ENCODE measurements around the gene OVCA2. TPM values are rescaled to one million over a fixed set of nuclear protein-coding genes. Genes with fewer than 3 reads are reported as not detected.

OVCA2 gene
- total RNA-seq, 1 experiment from 2014 or later: 24.6 TPM

GRCh38 chr17:1992541-1992940, 49.3 kb upstream of the OVCA2 start:
- TF ChIP-seq CTCF (conservative IDR thresholded peaks at IDR 0.05): no peak
- no peak overlapping the region for H3K4me3 Mint-ChIP-seq
- H3K27me3 Mint-ChIP-seq (ENCODE audit: low read depth): peaks cover 66% of the 10 kb centered on the region
- no peak overlapping the region for H4K91ac ChIP-seq (ENCODE audit: insufficient read length, low read depth, low read length)
- H4K20me1 ChIP-seq (ENCODE audit: control insufficient read depth, insufficient read depth, insufficient read length): no peaks in the 10 kb centered on the region
- no peaks in the 10 kb centered on the region for H3K79me1 ChIP-seq (ENCODE audit: insufficient read depth, low read depth, low read length, poor library complexity, severe bottlenecking)
- H2BK12ac ChIP-seq (ENCODE audit: insufficient read length, low read depth, low read length): no peak overlapping the region
- no peak overlapping the region for H4K5ac ChIP-seq (ENCODE audit: insufficient read length, low read depth, low read length)
- H3K27me3 ChIP-seq (ENCODE audit: insufficient read depth, low read length): 0 out of 2 replicates have a peak, but pooled peaks cover 2% of the 10 kb centered on the region
- H2BK20ac ChIP-seq (ENCODE audit: low read depth, low read length, poor library complexity, severe bottlenecking): no peak overlapping the region
- WGBS (ENCODE audit: extremely low coverage, insufficient read length, low lambda C conversion rate): no CpG with 5 or more reads among the region's 10 CpGs
- peaks cover 16 to 25% of the 10 kb centered on the region in 2 experiments for H3K4me1 Mint-ChIP-seq
- H3K79me2 ChIP-seq (ENCODE audit: insufficient read depth, low read length): no peaks in the 10 kb centered on the region
- H3T11ph ChIP-seq (ENCODE audit: low read length): no peak overlapping the region
- H3K4me2 ChIP-seq (ENCODE audit: insufficient read depth, insufficient read length, low read length): no peak overlapping the region
- H3K27ac ChIP-seq (ENCODE audit: insufficient read length, low read depth, low read length): no peak overlapping the region
- H4K8ac ChIP-seq (replicated peaks; ENCODE audit: insufficient read length, low read depth, low read length): no peak overlapping the region
- no peak overlapping the region for H2BK5ac ChIP-seq (ENCODE audit: insufficient read length, low read length)
- no peaks in the 10 kb centered on the region for H3K9me3 ChIP-seq (ENCODE audit: control insufficient read depth, low read depth, low read length)
- no peak overlapping the region for H2AK5ac ChIP-seq (ENCODE audit: insufficient read length, low read length)
- DNase-seq: no peak
- H3K9ac ChIP-seq (ENCODE audit: extremely low read depth, insufficient read length, low read length): no peak overlapping the region
- no peak overlapping the region for H2AFZ ChIP-seq (ENCODE audit: low read length)
- no peak overlapping the region for H3K56ac ChIP-seq (ENCODE audit: insufficient read length, low read depth, low read length)
- no peak overlapping the region for H3K4ac ChIP-seq (ENCODE audit: low read depth, low read length)
- H3K23ac ChIP-seq (ENCODE audit: insufficient read length, low read depth, low read length): no peak overlapping the region
- H2BK15ac ChIP-seq (ENCODE audit: low read depth, low read length): no peak overlapping the region
- H3K36me3 Mint-ChIP-seq (ENCODE audit: insufficient read depth in 1 of 3, low read depth in 3 of 3): no peaks in the 10 kb centered on the region
- no peaks in the 10 kb centered on the region; a peak in 1 of 5 replicates for H3K9me3 Mint-ChIP-seq
- H3K23me2 ChIP-seq (ENCODE audit: insufficient read length, low read depth, low read length, poor library complexity, severe bottlenecking): no peaks in the 10 kb centered on the region
- no peak overlapping the region for H3K27ac Mint-ChIP-seq
- no peak overlapping the region for H2BK120ac ChIP-seq (ENCODE audit: low read depth, low read length, poor library complexity, severe bottlenecking)
- H3K4me1 ChIP-seq (ENCODE audit: insufficient read depth, low read length): no peaks in the 10 kb centered on the region; the same call in 1 of the 2 replicates
- H3K14ac ChIP-seq (ENCODE audit: insufficient read depth, low read length): no peak overlapping the region
- no peak overlapping the region for H3K18ac ChIP-seq (ENCODE audit: insufficient read length, low read depth, low read length)

Data from H9 (cell line).